Stimulated activated naive CD8-positive, alpha-beta T cell treated with anti-CD3 and anti-CD28 coated beads, Interleukin-15, amount 100 ng/mL, for 72 hours (primary cell): Measurements from ENCODE around the gene UEVLD.
A peak's percentile ranks its signal among the peaks of the same experiment; 100 is the strongest.

ENCODE experiments used
- ATAC-seq: fragments of 150-1000 bp; cut with Tn5 transposase; 2 replicates; pipeline ENCODE4 v1.10.0; 2021; ENCODE audit warnings: mild to moderate bottlenecking, moderate library complexity
- DNase-seq, 2 donors: peaks; one replicate each; pipeline ENCODE4 v3.0.0; 2021 to 2022
- H3K27ac Mint-ChIP-seq, 2 donors: one replicate each; pipeline ENCODE4 v1.8.0; 2022; ENCODE audit warnings: mild to moderate bottlenecking in 2 of 2, mixed read lengths in 2 of 2, moderate library complexity in 2 of 2
- H3K27me3 Mint-ChIP-seq: one replicate; pipeline ENCODE4 v1.8.0; 2022; ENCODE audit warnings: mixed read lengths
- H3K4me1 Mint-ChIP-seq: one replicate; pipeline ENCODE4 v1.8.0; 2022; ENCODE audit warnings: mild to moderate bottlenecking, mixed read lengths
- H3K4me3 Mint-ChIP-seq, 2 donors: one replicate each; pipeline ENCODE4 v1.8.0; 2022; ENCODE audit warnings: mild to moderate bottlenecking in 2 of 2, mixed read lengths in 2 of 2, moderate library complexity in 1 of 2
- H3K9me3 Mint-ChIP-seq, 2 donors: one replicate each; pipeline ENCODE4 v1.8.0; 2022; ENCODE audit warnings: mixed read lengths in 2 of 2

The UEVLD gene

DNA sequence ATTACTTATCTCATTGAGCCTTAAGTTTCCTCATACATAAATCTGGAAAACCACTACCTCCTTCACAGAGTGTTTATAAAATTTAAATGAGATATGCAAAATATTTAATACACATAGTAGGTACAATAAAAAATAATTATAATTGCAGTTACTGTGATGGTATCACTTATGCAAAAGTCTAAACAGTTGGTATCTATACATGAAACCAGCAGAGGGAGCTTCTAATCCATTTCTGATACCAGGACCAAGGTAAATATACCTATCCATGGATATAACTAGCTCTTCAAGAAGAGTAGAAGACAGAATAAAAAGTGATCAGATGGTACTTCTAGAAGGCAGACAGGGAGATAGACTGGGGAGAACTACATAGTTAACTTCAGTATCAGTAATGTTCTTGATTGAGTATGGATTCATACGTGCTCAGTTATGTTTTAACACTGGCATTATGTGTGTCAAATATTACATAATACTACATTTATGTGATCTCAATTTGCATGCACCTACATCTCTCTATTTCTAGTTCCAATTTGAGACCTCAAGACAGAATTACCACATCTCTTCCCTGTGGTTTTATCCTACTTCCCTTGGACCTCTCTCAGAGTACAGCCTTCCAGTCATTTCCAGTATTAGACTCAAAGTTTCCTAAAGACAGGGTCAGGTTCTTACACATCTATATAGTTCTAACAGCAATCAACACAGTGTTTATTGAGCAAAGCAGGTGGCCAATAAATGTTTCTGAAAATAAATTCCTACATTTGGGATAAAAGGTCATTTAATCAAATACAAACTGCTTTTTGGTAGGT is 48.1 kb downstream of the UEVLD start:
- H3K27me3 Mint-ChIP-seq = no peaks in the 10 kb centered on the region
- H3K4me1 Mint-ChIP-seq = no peaks in the 10 kb centered on the region
- H3K9me3 Mint-ChIP-seq = no peaks in the 10 kb centered on the region
- ATAC-seq (peak; percentile 75), DNase-seq (no peak)
- H3K4me3 Mint-ChIP-seq = no peak overlapping the region
- no peak overlapping the region for H3K27ac Mint-ChIP-seq

DNA sequence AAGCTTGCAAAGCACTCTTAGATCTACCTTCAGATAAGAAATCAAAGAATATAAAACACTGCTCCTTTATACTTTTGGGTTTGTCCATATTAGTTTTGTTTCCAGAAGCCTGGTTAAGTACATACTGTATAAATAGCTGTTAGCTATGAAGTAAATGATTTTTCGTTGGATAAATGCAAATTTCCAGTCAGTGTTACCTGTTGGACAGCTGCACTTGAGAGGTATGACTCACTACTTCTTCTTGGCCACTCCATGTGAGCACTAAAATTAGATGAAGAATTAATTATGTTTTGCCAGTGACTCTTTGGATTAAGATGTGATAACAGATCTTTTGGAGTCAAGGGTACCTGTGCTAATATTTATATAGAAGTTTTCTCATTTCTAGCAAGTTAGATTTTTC is 52.3 kb downstream of the UEVLD start:
- no peak overlapping the region for H3K4me3 Mint-ChIP-seq
- DNase-seq (no peak), ATAC-seq (no peak)
- H3K27me3 Mint-ChIP-seq = no peaks in the 10 kb centered on the region
- H3K4me1 Mint-ChIP-seq = peaks cover 2% of the 10 kb centered on the region
- no peaks in the 10 kb centered on the region for H3K9me3 Mint-ChIP-seq
- H3K27ac Mint-ChIP-seq = no peak overlapping the region

DNA sequence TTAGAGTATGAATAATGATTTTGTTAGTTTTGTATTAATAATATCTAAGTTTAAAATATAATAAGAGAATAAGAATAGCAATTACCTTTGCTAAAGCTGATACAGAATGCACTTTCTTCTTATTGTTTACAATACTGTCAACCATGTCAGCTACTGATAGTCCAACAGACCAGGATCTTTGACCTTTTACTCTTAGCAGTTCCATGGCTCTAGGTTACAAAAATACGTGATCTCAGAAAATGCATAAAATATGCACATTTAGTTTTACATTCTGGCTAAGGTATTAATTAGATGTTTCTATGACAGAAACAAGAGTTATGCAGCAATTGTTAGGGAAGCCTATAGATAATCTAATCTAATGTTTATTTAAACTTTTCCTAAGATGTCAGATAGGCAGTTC is 54.3 kb downstream of the UEVLD start:
- no peak overlapping the region for H3K27ac Mint-ChIP-seq
- H3K4me1 Mint-ChIP-seq = peaks cover 13% of the 10 kb centered on the region
- DNase-seq (no peak), ATAC-seq (no peak)
- H3K9me3 Mint-ChIP-seq = no peaks in the 10 kb centered on the region
- H3K27me3 Mint-ChIP-seq = no peaks in the 10 kb centered on the region
- H3K4me3 Mint-ChIP-seq = no peak overlapping the region

DNA sequence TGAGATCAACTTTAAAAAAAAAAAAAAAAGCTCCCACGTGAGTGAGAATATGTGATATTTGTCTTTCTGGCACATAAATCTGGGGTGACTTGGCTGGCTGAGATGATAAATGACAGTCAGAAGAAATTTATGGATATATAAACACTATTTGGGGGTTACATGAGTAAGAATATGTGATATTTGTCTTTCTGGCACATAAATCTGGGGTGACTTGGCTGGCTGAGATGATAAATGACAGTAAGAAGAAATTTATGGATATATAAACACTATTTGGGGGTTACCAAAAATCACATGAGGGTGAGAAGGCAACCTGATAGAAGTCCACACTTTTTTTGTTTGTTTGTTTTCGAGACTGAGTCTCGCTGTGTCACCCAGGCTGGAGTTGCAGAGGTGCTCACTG is 55.2 kb downstream of the UEVLD start:
- Mint-ChIP-seq H3K27me3 (no peaks in the 10 kb centered on the region), H3K4me1 (peaks cover 21% of the 10 kb centered on the region), H3K27ac (peak overlapping the region in 1 of 2 donors; percentile 37)

DNA sequence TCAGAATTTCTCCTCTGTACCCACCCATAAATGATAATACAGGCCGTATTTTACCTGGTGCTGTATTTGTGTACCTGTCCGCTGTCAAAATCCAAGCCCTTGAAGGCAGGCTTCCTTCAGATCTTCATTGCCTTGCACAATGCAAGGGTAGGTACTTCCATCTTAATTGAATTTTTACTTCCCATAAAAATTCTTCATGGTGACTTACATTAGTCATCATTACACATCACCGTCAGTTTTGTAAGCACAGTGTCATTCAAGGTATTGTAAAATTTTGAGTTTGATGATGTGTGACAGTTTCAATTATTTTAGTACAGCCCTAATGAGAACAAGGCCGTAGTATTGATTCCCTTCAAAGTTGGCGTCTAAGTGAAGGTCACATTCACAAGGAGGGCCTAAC is 61.0 kb downstream of the UEVLD start:
- DNase-seq (no peak), ATAC-seq (no peak)
- Mint-ChIP-seq H3K27me3 (no peaks in the 10 kb centered on the region), H3K27ac (peak overlapping the region; percentile 99 to 100), H3K4me1 (peaks cover 48% of the 10 kb centered on the region), H3K4me3 (peak overlapping the region; percentile 99 to 100), H3K9me3 (no peaks in the 10 kb centered on the region)

More for the DNA sequence above, 55.2 kb downstream of the UEVLD start:
- ATAC-seq (no peak), DNase-seq (no peak)
- Mint-ChIP-seq H3K4me3 (no peak overlapping the region), H3K9me3 (no peaks in the 10 kb centered on the region)

DNA sequence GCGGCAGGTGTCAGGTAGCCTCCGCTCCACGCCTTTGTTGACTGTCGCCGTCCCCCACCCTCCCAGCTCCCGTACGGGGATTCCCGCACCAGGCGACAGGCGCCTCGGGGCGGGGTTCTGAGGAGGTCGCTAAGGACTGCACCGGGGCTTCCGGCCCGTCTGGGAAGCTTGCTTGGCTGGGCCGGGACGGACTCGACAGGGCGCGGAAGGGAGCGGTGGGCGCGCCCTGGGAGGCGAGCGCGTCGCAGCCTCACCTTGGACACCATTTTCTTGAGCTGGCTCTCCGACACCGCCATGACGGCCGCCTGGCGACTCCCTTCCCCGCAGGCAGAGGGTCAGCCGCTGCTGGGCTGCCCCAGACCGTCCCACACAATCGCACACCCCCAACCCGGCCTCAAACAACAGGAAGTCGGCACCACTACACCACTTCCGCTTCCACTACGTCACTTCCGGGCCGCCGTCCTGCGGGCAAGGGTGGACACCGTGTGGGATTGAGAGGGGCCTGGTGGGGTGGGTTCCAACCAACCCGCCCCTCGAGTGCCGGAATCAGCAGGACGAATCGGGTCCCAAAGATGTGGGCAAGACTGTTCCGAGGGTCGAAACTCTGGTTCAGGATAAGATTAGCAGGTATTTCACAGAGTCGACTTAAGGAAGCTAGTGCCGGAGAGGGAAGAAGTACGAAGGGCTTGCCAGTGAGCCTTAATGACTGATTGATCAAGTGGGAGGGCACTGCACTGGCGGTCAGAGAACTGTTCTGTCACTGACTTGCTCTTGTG is 61.8 kb downstream of the UEVLD start, which contains the start of gene TSG101:
TSS of gene TSG101 (minus strand) at position 422 of the 776 bp plus-strand sequence. CDS start at position 296, 126 bp downstream.
- H3K27ac Mint-ChIP-seq = peak within 1 kb of the TSS; percentile 99 to 100
- H3K27me3 Mint-ChIP-seq = no peaks in the 10 kb centered on the region
- peak within 1 kb of the TSS; percentile 99 to 100 for H3K4me3 Mint-ChIP-seq
- ATAC-seq = peak; percentile 98
- peaks cover 56% of the 10 kb centered on the region for H3K4me1 Mint-ChIP-seq
- no peaks in the 10 kb centered on the region for H3K9me3 Mint-ChIP-seq
- peak; percentile 90 to 91 for DNase-seq

DNA sequence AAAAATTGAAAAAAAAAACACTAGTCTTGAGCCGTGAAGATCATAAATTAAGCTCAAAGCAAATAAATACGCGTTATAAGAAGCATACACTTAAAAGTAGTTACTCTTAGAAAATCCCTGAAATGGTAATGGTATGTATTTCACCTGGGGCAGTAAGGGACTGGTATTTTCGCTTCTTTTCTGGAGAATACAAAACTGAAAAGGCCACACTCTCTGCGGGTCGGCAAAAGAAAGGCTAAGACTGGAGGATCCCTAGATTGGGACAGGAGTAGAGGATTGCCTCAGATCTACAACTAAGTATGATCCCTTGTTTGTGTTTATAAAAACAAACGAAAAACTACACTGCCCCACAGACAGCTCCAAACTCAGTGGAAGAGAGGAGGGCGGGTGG is 62.4 kb downstream of the UEVLD start:
- no peaks in the 10 kb centered on the region for H3K9me3 Mint-ChIP-seq

DNA sequence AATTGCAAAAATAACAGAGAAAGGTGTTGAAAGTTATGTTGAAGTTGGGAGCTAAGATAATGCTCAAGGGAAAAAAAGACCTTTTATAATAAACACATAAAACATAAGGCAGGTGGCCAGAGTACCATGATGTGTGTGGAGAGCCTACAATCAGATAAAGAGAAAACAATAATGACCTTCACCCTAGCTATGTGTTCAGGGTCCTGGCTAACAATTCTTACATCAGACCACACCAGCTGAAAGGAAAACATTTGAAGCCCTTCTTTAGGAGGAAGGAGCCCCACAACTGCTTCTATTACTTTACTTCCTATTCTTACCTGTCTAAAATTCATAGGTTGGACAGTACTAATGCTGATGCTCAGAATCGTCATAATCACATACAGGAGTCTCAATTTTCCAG is 64.3 kb downstream of the UEVLD start:
- no peak overlapping the region for H3K27ac Mint-ChIP-seq
- no peak overlapping the region for H3K4me3 Mint-ChIP-seq
- peaks cover 56% of the 10 kb centered on the region for H3K4me1 Mint-ChIP-seq
- no peaks in the 10 kb centered on the region for H3K9me3 Mint-ChIP-seq
- no peak for ATAC-seq
- no peak for DNase-seq
- H3K27me3 Mint-ChIP-seq = no peaks in the 10 kb centered on the region

More for the DNA sequence above, 62.4 kb downstream of the UEVLD start:
- Mint-ChIP-seq H3K27ac (peak overlapping the region; percentile 99 to 100), H3K4me3 (peak overlapping the region; percentile 99 to 100), H3K27me3 (no peaks in the 10 kb centered on the region), H3K4me1 (peaks cover 55% of the 10 kb centered on the region)
- ATAC-seq (no peak), DNase-seq (no peak)

DNA sequence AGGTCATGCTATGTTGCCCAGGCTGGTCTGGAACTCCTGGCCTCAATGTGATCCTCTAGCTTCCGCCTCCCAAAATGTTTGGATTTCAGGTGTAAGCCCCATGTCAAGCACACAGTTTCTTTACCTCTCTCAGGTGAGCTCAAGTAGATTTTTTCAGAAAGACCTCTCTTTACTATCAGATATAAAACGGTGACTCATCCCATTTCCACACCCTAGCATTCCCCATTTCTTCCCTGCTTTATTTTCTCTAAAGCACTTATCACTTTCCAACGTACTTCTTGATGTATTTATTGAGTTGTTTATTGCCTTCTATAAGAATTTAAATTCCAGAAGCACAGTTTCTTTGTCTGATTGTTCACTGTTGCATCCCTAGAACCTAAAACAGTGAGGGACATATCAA is 65.5 kb downstream of the UEVLD start:
- no peak for DNase-seq
- no peaks in the 10 kb centered on the region for H3K27me3 Mint-ChIP-seq
- no peak overlapping the region for H3K4me3 Mint-ChIP-seq
- H3K9me3 Mint-ChIP-seq = no peaks in the 10 kb centered on the region
- ATAC-seq = no peak
- peak overlapping the region in 1 of 2 donors; percentile 8 for H3K27ac Mint-ChIP-seq
- H3K4me1 Mint-ChIP-seq = peaks cover 46% of the 10 kb centered on the region

DNA sequence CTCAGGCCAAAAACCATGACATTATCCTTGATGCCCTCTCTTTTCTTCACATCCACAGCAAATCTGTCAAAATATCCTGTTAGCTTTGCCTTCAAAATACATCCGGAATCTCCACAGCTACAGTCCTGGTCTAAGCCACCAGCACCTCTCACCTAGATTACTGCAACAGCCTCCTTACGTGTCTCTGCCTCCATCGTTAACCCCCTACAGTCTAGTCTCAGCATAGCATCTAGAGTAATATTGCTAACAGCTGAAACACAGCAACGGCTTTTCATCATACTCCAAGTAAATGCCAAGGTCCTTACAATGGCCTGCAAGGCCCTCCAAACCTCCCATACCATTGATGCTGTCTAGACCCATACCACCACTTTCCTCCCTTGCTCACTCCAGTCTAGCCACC is 66.1 kb downstream of the UEVLD start:
- Mint-ChIP-seq H3K4me3 (no peak overlapping the region), H3K27me3 (no peaks in the 10 kb centered on the region), H3K9me3 (no peaks in the 10 kb centered on the region), H3K4me1 (peaks cover 40% of the 10 kb centered on the region), H3K27ac (no peak overlapping the region)
- ATAC-seq = no peak
- DNase-seq = no peak

DNA sequence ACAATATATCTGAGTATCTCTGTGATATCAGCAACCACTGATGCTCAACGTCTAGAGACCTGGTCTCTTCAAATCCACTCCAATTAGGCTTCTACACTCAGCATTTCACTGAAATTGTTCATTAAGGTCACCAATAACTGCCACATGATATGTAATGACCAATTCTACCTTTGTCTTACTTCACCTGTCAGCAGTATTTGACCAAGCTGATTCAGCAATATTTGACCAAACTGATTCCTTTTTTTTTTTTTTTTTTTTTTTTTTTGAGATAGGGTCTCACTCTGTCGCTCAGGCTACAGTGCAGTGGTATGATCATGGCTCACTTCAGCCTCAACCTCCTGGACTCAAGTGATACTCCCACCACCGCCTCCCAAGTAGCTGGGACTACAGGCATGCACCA is 67.4 kb downstream of the UEVLD start:
- Mint-ChIP-seq H3K27me3 (no peaks in the 10 kb centered on the region), H3K4me1 (peaks cover 40% of the 10 kb centered on the region), H3K4me3 (no peak overlapping the region), H3K27ac (no peak overlapping the region), H3K9me3 (no peaks in the 10 kb centered on the region)
- ATAC-seq = no peak
- DNase-seq = no peak

DNA sequence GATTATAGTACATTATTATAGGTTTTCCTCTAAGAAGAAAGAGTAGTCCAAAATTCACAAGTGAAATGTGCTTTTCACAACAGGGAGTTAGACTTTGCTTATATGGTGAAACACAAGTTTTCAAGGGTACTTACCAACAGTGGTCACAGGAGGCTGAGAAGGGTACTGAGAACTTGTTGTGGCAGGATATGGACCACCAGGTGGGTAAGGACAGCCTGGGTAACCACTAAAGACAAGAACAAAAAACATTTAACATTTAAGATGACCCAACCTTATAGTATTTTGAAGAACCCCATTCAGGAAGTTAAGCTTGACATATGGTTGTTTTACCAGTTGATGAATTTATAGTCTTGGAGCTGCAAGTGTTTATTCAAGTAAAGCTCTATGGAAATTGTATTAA is 86.2 kb downstream of the UEVLD start:
- no peak for DNase-seq
- H3K4me1 Mint-ChIP-seq = no peaks in the 10 kb centered on the region
- H3K4me3 Mint-ChIP-seq = no peak overlapping the region
- no peaks in the 10 kb centered on the region for H3K9me3 Mint-ChIP-seq
- H3K27me3 Mint-ChIP-seq = no peaks in the 10 kb centered on the region
- H3K27ac Mint-ChIP-seq = no peak overlapping the region
- no peak for ATAC-seq

DNA sequence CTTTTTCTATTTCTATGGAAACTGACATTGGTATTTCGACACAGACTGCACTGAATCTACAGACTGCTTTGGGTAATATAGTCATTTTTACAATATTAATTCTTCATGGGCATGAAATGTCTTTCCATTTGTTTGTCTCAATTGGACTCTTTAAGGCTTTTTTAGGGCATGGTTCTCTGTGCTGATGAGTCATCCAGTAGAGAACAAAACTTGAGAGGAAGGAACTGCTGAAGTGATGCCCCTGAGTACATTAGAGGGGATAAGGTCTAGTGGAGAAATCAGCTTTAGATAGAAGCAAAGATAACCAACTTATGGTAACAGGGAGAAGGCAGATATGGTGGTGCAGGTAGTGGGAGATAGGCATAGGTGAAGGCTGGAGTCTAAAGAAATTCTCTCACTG is 86.9 kb downstream of the UEVLD start:
- Mint-ChIP-seq H3K27ac (no peak overlapping the region), H3K4me3 (no peak overlapping the region), H3K4me1 (no peaks in the 10 kb centered on the region), H3K27me3 (no peaks in the 10 kb centered on the region), H3K9me3 (no peaks in the 10 kb centered on the region)
- ATAC-seq = no peak
- DNase-seq = no peak

DNA sequence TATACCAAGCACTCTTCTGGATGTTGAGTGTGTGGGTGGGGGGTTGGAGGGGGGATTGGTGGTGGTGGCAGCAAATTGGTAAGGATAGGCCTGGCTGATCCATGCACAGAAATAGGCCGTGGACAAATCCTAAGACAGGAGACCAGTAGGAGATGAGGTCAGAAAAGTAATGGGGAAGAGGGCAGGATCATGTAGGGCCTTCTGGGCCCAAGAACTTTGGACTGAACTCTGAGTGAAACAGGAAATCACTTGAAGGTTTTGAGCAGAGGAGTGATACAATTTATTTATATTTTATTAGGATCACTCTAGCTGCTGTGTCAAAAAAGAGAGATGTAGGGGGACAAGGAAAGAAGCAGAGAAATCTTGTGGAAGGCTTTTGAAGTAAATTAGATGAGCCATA is 90.5 kb downstream of the UEVLD start:
- H3K27ac Mint-ChIP-seq = no peak overlapping the region
- H3K9me3 Mint-ChIP-seq = no peaks in the 10 kb centered on the region
- H3K4me3 Mint-ChIP-seq = no peak overlapping the region
- DNase-seq = no peak
- H3K27me3 Mint-ChIP-seq = no peaks in the 10 kb centered on the region
- H3K4me1 Mint-ChIP-seq = peaks cover 5% of the 10 kb centered on the region
- ATAC-seq = no peak

DNA sequence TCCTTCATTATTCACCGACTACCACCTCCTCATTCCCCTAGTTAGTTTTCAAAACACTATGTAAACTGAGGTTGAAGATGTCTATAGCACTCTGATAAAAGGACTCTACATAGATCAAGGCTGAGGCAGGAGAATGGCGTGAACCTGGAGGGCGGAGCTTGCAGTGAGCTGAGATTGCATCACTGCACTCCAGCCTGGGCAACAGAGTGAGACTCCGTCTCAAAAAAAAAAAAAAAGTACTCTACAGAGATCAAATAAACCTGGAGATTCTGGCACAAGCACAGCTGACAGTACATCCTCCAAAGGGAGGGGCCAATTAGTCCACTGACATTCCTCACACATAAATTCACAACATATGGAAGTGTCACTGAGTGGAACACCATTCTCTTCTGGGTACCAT is 92.8 kb downstream of the UEVLD start:
- no peak for ATAC-seq
- H3K4me1 Mint-ChIP-seq = peaks cover 9% of the 10 kb centered on the region
- H3K27me3 Mint-ChIP-seq = no peaks in the 10 kb centered on the region
- no peaks in the 10 kb centered on the region for H3K9me3 Mint-ChIP-seq
- DNase-seq = no peak
- no peak overlapping the region for H3K4me3 Mint-ChIP-seq
- no peak overlapping the region for H3K27ac Mint-ChIP-seq

DNA sequence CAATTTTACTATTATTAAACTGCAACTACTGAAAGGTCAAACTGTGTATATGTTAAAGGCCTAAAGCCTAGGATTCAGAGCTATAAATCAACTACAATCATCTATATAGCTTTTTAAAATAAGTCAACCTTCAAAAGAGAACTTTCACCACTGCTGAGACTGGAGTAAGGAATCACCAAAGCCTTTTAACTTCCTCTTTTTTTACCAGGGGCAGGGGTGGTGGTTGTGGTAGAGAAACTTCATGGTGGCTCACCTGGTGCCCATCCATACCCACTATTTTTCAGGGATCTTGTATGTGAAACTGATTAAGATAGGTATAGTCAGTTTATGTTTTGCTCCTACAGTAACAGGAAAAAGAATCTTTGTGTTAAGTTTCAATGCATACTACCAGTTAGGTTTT is 93.3 kb downstream of the UEVLD start:
- no peaks in the 10 kb centered on the region for H3K9me3 Mint-ChIP-seq
- no peak overlapping the region for H3K27ac Mint-ChIP-seq
- no peak overlapping the region for H3K4me3 Mint-ChIP-seq
- no peaks in the 10 kb centered on the region for H3K27me3 Mint-ChIP-seq
- no peak for ATAC-seq
- DNase-seq = no peak
- peaks cover 13% of the 10 kb centered on the region for H3K4me1 Mint-ChIP-seq
